ENCODE results near the gene CRB2.

CRB2 gene

GRCh38 chr9:123421186-123421585 lies 65.2 kb downstream of the CRB2 start:
- TF ChIP-seq CTCF (IDR thresholded peaks at IDR 0.05; ENCODE audit: low read depth, low read length) = no peak
- no peak for DNase-seq (ENCODE audit: extremely low read depth, low read depth)

GRCh38 chr9:123421801-123422455 lies 65.9 kb downstream of the CRB2 start:
- DNase-seq (ENCODE audit: extremely low read depth, low read depth) = no peak
- TF ChIP-seq CTCF (IDR thresholded peaks at IDR 0.05; ENCODE audit: low read depth, low read length) = no peak

DNA sequence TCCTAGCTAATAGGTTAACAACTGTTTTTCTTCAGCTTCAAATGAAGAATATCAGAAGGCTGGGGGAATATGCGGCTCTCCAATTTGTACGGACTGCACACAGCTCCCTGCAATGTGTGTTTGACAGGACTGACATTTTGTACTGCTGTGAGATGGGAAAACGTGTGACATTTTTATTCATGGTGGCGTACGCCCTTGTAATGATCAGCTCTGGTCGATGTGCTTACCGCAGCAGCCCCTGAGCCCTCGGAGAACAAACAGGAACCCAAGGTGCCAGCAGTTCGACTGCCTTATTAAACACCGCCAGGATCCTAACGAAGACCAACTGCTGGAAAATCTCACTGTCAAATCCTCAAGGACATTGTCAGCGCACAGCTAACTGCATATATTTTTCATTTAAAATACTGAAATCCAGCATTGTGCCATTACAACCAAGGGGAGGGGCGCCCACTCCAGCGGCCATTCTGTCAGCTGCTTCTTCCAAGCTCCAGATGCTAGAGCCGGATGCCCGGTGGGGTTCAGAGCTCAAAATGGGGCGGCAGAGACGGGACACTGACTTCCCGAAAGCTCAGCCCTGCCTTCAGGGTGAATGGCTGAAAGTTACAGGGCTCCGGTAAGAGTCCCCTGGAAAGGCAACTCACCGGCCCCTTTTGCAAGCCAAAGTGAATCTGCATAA lies 66.8 kb downstream of the CRB2 start:
- TF ChIP-seq CTCF (IDR thresholded peaks at IDR 0.05; ENCODE audit: low read depth, low read length) = no peak
- DNase-seq (ENCODE audit: extremely low read depth, low read depth) = no peak

GRCh38 chr9:123423311-123423640 lies 67.3 kb downstream of the CRB2 start:
- no peak for TF ChIP-seq CTCF (IDR thresholded peaks at IDR 0.05; ENCODE audit: low read depth, low read length)
- DNase-seq (ENCODE audit: extremely low read depth, low read depth) = no peak

DNA sequence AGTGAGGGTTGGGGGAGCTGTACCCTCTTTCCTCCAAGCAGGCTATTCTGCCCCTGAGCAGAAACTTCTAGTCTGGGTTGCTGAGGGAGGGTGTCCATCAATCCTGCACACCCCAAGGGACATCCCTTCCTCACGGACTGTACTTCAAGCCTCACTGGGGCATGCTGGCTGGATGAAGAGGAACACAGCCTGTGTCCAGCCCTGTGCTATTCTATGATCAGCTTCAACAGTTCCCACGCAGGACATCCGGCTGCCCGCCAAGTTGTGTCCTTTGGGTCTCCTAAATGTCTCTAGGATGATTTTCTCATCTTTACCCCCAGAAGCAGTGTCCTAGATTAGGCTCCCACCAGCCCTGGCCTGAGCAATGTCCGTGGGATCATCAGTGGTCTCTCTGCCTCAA lies 68.1 kb downstream of the CRB2 start:
- no peak for DNase-seq (ENCODE audit: extremely low read depth, low read depth)
- TF ChIP-seq CTCF (IDR thresholded peaks at IDR 0.05; ENCODE audit: low read depth, low read length) = no peak

DNA sequence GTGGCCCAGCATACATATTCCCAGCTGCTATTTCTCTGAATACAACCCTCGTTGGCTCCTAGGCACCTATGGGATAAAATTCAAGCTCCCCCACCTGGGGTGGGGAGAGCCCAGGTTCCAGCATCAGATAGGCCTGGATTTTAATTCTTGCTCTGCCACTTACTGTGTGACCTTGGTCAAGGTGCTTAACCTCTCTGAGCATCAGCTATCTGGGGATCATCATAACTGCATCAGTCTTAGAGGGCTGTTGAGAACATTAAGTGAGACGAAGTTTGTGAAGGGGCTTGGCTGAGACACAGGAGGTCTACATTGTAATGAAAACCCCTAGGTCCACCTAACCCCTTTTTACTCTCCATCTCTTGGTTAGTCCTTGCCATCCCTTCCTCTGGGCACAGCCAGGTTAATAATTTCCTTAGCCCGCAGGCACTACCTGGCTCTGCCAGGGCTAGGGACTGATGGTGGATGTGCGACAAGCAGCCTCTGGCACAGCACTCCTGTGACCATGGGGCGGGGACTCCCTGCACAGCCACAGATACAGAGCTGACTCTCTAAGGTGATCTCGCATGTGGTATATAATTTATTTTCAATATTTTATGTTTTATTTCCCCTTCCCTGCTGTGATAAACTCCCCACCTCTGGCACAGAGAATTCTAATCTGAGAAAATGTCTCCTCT lies 68.7 kb downstream of the CRB2 start:
- DNase-seq (ENCODE audit: extremely low read depth, low read depth) = no peak
- no peak for TF ChIP-seq CTCF (IDR thresholded peaks at IDR 0.05; ENCODE audit: low read depth, low read length)

DNA sequence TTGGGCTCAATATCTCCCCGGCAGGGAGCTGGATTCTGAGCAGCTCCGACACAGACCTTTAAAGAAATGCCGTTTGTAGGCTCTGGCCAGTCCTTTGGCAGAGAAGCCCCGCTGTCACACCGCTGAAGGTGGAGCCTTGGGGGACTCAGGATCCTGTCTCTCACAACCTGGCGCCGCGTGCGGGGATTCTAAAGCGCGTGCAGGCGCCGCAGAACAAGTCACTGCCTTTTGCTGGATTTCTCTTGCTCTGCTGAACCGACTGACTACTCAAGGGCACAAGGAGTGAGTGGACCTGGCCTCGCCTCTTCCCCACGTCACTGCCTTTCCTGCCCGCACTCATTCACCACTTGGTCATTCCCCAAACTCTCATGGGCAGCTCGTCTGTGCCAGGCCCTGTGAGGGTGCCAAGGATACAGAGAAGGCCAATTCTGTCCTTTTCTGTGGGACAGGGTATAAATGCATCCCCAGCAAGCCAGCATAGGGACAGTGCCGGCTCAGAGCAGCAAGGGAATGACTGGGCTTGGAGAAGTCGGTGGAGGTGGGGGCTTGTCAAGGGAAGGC lies 69.3 kb downstream of the CRB2 start:
- no peak for TF ChIP-seq CTCF (IDR thresholded peaks at IDR 0.05; ENCODE audit: low read depth, low read length)
- DNase-seq (ENCODE audit: extremely low read depth, low read depth) = no peak

Data from AG09319 (cell line).